ENCODE results near the gene USP24. TPM values are rescaled to one million over a fixed set of nuclear protein-coding genes. Genes with fewer than 3 reads are reported as not detected.

USP24 gene
- total and polyA plus RNA-seq, 12 donors: 11.3 to 45.1 (median 25.9) TPM

- 43 to 67% (median 59%) methylated on average over 3 of the region's 3 CpGs for WGBS, 4 donors
- Histone ChIP-seq H3K9me3 (replicated peaks in 1 of 3) (no peaks in the 10 kb centered on the region), H3K27ac (no peak overlapping the region), H3K4me3 (no peak overlapping the region), H3K27me3 (no peaks in the 10 kb centered on the region), H3K36me3 (replicated peaks in 1 of 2) (no peaks in the 10 kb centered on the region), H3K4me1 (replicated peaks in 1 of 2) (no peaks in the 10 kb centered on the region)
- peak in 1 of 7 donors; percentile 12 for DNase-seq
- TF ChIP-seq POLR2A (IDR thresholded peaks at IDR 0.05): no peak
- no peak for TF ChIP-seq CTCF (IDR thresholded peaks at IDR 0.05)
- intact Hi-C loops (cut with DNase I): no loop called here
These were observed 42.8 kb upstream of the USP24 start for GRCh38 chr1:55257958-55258357.

- no peak for TF ChIP-seq CTCF (IDR thresholded peaks at IDR 0.05)
- no peak for TF ChIP-seq POLR2A (IDR thresholded peaks at IDR 0.05)
- Histone ChIP-seq H3K27me3 (no peaks in the 10 kb centered on the region), H3K27ac (no peak overlapping the region), H3K9me3 (replicated peaks in 1 of 3) (no peaks in the 10 kb centered on the region), H3K4me3 (no peak overlapping the region), H3K36me3 (replicated peaks in 1 of 2) (no peaks in the 10 kb centered on the region), H3K4me1 (replicated peaks in 1 of 2) (no peaks in the 10 kb centered on the region)
- DNase-seq: no peak
- WGBS, 4 donors: 85 to 93% (median 88%) methylated on average over 3 of the region's 3 CpGs
- intact Hi-C loops (cut with DNase I): no loop called here
These were observed 40.7 kb upstream of the USP24 start for GRCh38 chr1:55255901-55256300.

- Histone ChIP-seq H3K27ac (no peak overlapping the region), H3K4me3 (no peak overlapping the region), H3K36me3 (replicated peaks in 1 of 2) (no peaks in the 10 kb centered on the region), H3K9me3 (replicated peaks in 1 of 3) (no peaks in the 10 kb centered on the region), H3K27me3 (no peaks in the 10 kb centered on the region), H3K4me1 (replicated peaks in 1 of 2) (no peaks in the 10 kb centered on the region)
- TF ChIP-seq POLR2A (IDR thresholded peaks at IDR 0.05): no peak
- TF ChIP-seq CTCF (IDR thresholded peaks at IDR 0.05): no peak
- intact Hi-C loops (cut with DNase I): no loop called here
- peak in 6 of 7 donors; percentile 27 to 65 (median 33) for DNase-seq
- 37 to 50% (median 40%) methylated on average over 4 to 8 of the region's 8 CpGs for WGBS, 4 donors
These were observed 37.9 kb upstream of the USP24 start for GRCh38 chr1:55252942-55253589.

- Histone ChIP-seq H3K27ac (no peak overlapping the region), H3K4me1 (replicated peaks in 1 of 2) (no peaks in the 10 kb centered on the region), H3K9me3 (replicated peaks in 1 of 3) (no peaks in the 10 kb centered on the region), H3K4me3 (no peak overlapping the region), H3K36me3 (replicated peaks in 1 of 2) (no peaks in the 10 kb centered on the region), H3K27me3 (no peaks in the 10 kb centered on the region)
- 68 to 87% (median 79%) methylated on average over 4 of the region's 4 CpGs for WGBS, 4 donors
- DNase-seq: no peak
- TF ChIP-seq POLR2A (IDR thresholded peaks at IDR 0.05) (no peak), CTCF (IDR thresholded peaks at IDR 0.05) (no peak)
- intact Hi-C loops (cut with DNase I): no loop called here
These were observed 35.4 kb upstream of the USP24 start for GRCh38 chr1:55250399-55251075.
